WI38 (cell line): ENCODE measurements around the gene SORL1-AS1.

Source experiments
- H3K4me3 ChIP-seq: 2 replicates; pipeline ENCODE4 v1.5.1; 2011; ENCODE audit warnings: low read depth, mild to moderate bottlenecking, control low read depth, low read length
- CTCF ChIP-seq: IDR thresholded peaks from 2 replicates; pipeline ENCODE4 v1.5.1; 2012; ENCODE audit warnings: low read depth, mild to moderate bottlenecking, control low read depth, low read length

Gene SORL1-AS1

GRCh38 chr11:121446752-121447156, 6.0 kb downstream of the SORL1-AS1 start:
- no peak overlapping the region for H3K4me3 ChIP-seq
- TF ChIP-seq CTCF = no peak

GRCh38 chr11:121445071-121445768, 7.5 kb downstream of the SORL1-AS1 start:
- no peak for TF ChIP-seq CTCF
- H3K4me3 ChIP-seq = no peak overlapping the region

DNA sequence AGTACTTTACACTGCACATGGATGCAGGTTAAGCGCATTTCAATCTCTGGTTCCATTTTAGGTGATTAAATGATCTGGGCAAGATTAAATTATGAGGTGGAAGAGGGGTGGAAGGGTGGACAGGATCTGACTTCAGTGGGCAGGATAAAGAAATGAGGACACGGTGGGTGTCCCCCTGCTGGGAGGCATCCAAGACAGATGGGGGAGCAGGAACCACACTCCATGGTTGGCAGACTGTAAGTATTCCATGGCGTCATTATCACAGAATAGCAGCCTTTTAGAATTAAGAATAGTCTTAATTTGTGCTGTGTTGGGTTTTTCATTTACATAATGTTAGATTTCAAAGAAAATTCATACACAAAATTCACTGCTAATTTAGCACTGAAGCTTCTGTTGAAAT, 8.2 kb downstream of the SORL1-AS1 start:
- no peak for TF ChIP-seq CTCF
- no peak overlapping the region for H3K4me3 ChIP-seq

GRCh38 chr11:121443688-121444275, 9.0 kb downstream of the SORL1-AS1 start:
- TF ChIP-seq CTCF = no peak
- H3K4me3 ChIP-seq = no peak overlapping the region

- H3K4me3 ChIP-seq = no peak overlapping the region
- TF ChIP-seq CTCF = no peak
These were observed 11.2 kb downstream of the SORL1-AS1 start for GRCh38 chr11:121441521-121441920.

- TF ChIP-seq CTCF = no peak
- H3K4me3 ChIP-seq = no peak overlapping the region
These were observed 13.0 kb downstream of the SORL1-AS1 start for GRCh38 chr11:121439759-121440158.

- H3K4me3 ChIP-seq = no peak overlapping the region
- TF ChIP-seq CTCF = no peak
These were observed 13.4 kb downstream of the SORL1-AS1 start for GRCh38 chr11:121439337-121439736.
